Muscle layer of colon (tissue), 2 donors: ENCODE data around the gene LPP.

ENCODE experiments used
- H3K27ac ChIP-seq: one replicate; pipeline ENCODE4 v1.7.0; 2013; ENCODE audit warnings: low read depth, mild to moderate bottlenecking, low read length, moderate library complexity
- H3K27me3 ChIP-seq, 2 donors: one replicate each; pipeline ENCODE4 v1.7.0; 2013; ENCODE audit warnings: low read length in 2 of 2, mild to moderate bottlenecking in 2 of 2; ENCODE audit not compliant: insufficient read depth in 2 of 2, control insufficient read depth in 1 of 2
- H3K36me3 ChIP-seq: one replicate; pipeline ENCODE4 v1.7.0; 2013; ENCODE audit warnings: mild to moderate bottlenecking, low read length; ENCODE audit not compliant: insufficient read depth
- H3K4me1 ChIP-seq: one replicate; pipeline ENCODE4 v1.7.0; 2013; ENCODE audit warnings: mild to moderate bottlenecking, low read length; ENCODE audit not compliant: insufficient read depth
- H3K4me3 ChIP-seq, 2 donors: one replicate each; pipeline ENCODE4 v1.7.0; 2013; ENCODE audit warnings: low read length in 2 of 2, low read depth in 1 of 2, mild to moderate bottlenecking in 1 of 2, moderate library complexity in 1 of 2
- H3K9ac ChIP-seq: one replicate; pipeline ENCODE4 v1.7.0; 2013; ENCODE audit warnings: low read length
- H3K9me3 ChIP-seq: one replicate; pipeline ENCODE4 v1.7.0; 2013; ENCODE audit warnings: mild to moderate bottlenecking, low read length
- donor health status: abdominal sarcoma.
- donor health status: Adenocarcinoma of cecum.

The LPP gene

GRCh38 chr3:188389711-188390342, 235.9 kb downstream of the LPP start:
- H3K4me1 ChIP-seq: peaks cover 66% of the 10 kb centered on the region
- H3K9ac ChIP-seq: no peak overlapping the region
- H3K4me3 ChIP-seq: no peak overlapping the region
- H3K9me3 ChIP-seq: no peaks in the 10 kb centered on the region
- H3K27me3 ChIP-seq: no peaks in the 10 kb centered on the region
- H3K36me3 ChIP-seq: no peaks in the 10 kb centered on the region
- peak overlapping the region; percentile 40 for H3K27ac ChIP-seq

- Histone ChIP-seq H3K9me3 (no peaks in the 10 kb centered on the region), H3K36me3 (no peaks in the 10 kb centered on the region), H3K27me3 (no peaks in the 10 kb centered on the region), H3K27ac (peak overlapping the region; percentile 40), H3K4me1 (peaks cover 61% of the 10 kb centered on the region), H3K4me3 (no peak overlapping the region), H3K9ac (no peak overlapping the region)
Observed at GRCh38 chr3:188390343-188390718, 236.4 kb downstream of the LPP start.

DNA sequence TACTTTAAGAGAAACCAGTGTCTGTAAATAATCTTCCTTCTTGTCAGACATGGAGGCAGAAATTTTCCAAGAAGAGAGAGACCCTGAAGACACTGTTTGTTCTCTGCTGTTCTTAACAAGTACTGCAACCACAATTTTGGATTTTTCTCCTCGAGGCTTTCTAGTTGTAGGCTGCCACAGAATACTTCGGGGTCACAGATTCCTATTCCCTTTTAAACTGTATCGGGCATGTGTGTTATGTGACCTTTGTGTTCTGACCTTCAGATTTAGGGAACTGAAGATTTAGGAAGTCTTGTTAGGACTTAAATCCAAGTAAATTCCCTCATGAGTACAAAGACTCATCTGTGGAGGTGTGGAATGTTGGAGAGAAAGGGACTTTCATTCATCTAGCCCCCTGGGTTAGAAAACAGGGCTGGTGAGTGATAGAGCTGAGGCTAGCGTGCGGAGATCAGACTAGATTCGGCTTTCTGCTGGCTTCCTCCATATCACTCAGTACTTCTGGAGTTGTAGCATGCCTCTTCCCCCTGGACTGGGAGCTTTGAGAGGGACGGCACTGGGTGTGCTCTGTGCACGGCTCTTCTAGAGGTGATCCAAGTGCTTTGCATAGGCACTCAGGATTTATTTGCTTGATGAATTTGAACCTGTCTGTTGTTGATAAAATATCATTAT, 237.0 kb downstream of the LPP start:
- H3K27me3 ChIP-seq: no peaks in the 10 kb centered on the region
- H3K9me3 ChIP-seq: no peaks in the 10 kb centered on the region
- H3K9ac ChIP-seq: no peak overlapping the region
- peaks cover 61% of the 10 kb centered on the region for H3K4me1 ChIP-seq
- no peaks in the 10 kb centered on the region for H3K36me3 ChIP-seq
- no peak overlapping the region for H3K27ac ChIP-seq
- no peak overlapping the region for H3K4me3 ChIP-seq

DNA sequence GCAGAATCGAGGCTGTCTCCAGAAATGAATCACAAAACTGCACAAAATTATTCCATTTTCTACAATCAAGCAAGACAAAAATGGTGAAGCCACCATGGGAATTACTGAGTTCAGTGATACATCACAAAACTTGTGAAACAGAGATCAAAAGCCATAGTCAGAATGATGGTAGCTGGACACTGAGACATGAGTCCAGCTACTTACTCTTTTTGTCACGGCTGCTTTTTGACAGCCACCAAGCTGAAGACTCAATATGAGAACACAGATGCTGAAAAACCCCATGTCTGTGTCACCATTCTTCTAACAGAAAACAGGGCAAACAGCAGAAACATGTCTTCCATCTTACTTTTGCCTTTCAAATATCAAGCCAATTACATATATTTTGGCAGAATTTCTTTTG, 237.6 kb downstream of the LPP start:
- H3K9me3 ChIP-seq: no peaks in the 10 kb centered on the region
- H3K9ac ChIP-seq: no peak overlapping the region
- H3K36me3 ChIP-seq: no peaks in the 10 kb centered on the region
- peaks cover 58% of the 10 kb centered on the region for H3K4me1 ChIP-seq
- no peaks in the 10 kb centered on the region for H3K27me3 ChIP-seq
- no peak overlapping the region for H3K4me3 ChIP-seq
- no peak overlapping the region for H3K27ac ChIP-seq

- Histone ChIP-seq H3K9me3 (no peaks in the 10 kb centered on the region), H3K4me3 (no peak overlapping the region), H3K27ac (no peak overlapping the region), H3K27me3 (no peaks in the 10 kb centered on the region), H3K36me3 (no peaks in the 10 kb centered on the region), H3K9ac (no peak overlapping the region), H3K4me1 (peaks cover 61% of the 10 kb centered on the region)
Observed at GRCh38 chr3:188392076-188392475, 238.1 kb downstream of the LPP start.

- H3K27me3 ChIP-seq: no peaks in the 10 kb centered on the region
- H3K27ac ChIP-seq: peak overlapping the region; percentile 7
- no peak overlapping the region for H3K4me3 ChIP-seq
- H3K36me3 ChIP-seq: no peaks in the 10 kb centered on the region
- H3K9me3 ChIP-seq: no peaks in the 10 kb centered on the region
- H3K4me1 ChIP-seq: peaks cover 77% of the 10 kb centered on the region
- H3K9ac ChIP-seq: no peak overlapping the region
Observed at GRCh38 chr3:188394623-188395022, 240.7 kb downstream of the LPP start.

GRCh38 chr3:188396251-188396650, 242.3 kb downstream of the LPP start:
- peaks cover 77% of the 10 kb centered on the region for H3K4me1 ChIP-seq
- no peak overlapping the region for H3K4me3 ChIP-seq
- H3K27ac ChIP-seq: no peak overlapping the region
- H3K9me3 ChIP-seq: no peaks in the 10 kb centered on the region
- H3K9ac ChIP-seq: no peak overlapping the region
- H3K27me3 ChIP-seq: no peaks in the 10 kb centered on the region
- H3K36me3 ChIP-seq: no peaks in the 10 kb centered on the region

- Histone ChIP-seq H3K27me3 (no peaks in the 10 kb centered on the region), H3K27ac (peak overlapping the region; percentile 35), H3K9ac (no peak overlapping the region), H3K9me3 (no peaks in the 10 kb centered on the region), H3K36me3 (no peaks in the 10 kb centered on the region), H3K4me3 (no peak overlapping the region), H3K4me1 (peaks cover 72% of the 10 kb centered on the region)
Observed at GRCh38 chr3:188396900-188397299, 242.9 kb downstream of the LPP start.

DNA sequence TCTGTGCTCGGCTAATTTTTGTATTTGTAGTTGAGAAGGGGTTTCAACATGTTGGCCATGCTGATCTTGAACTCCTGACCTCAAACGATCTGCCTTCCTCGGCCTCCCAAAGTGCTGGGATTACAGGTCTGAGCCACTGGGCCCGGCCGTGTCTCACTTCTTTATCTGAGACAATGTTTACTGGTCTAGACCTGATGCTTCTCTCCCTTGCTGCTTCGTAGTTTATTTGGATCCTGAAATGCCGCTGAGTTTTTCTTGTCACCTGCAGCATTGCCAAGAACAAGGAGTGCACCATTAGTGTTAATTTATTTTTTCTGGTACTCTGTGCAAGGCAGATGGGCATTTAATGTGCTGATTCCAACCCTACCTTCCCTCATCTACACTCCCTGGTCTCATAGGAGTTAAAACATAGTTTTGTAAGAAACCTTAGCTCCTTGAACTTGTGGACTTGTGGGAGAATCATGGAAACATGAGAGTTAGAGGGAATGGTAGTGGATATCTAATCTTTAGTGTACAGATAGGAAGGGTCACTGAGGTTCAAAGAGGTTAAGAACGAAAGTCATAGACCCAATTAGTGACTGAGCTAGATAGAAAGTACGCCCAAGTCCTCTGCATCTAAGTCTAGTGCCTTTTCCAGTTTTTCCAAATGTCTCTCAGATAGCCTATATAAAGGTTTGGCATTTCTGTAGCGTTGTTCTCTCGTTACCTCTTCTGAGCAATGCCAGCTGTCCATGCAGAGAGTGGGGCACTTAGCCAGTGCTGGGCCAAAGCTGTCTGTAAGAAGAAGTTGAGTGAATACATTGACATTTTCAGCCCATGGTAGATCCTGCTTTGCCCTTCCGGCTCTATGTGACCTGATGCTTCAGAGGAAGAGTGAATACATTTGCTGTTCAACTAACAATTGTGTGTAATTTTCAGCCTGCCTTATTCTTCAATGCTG, 244.1 kb downstream of the LPP start:
- Histone ChIP-seq H3K9ac (no peak overlapping the region), H3K27ac (peak overlapping the region; percentile 6)

DNA sequence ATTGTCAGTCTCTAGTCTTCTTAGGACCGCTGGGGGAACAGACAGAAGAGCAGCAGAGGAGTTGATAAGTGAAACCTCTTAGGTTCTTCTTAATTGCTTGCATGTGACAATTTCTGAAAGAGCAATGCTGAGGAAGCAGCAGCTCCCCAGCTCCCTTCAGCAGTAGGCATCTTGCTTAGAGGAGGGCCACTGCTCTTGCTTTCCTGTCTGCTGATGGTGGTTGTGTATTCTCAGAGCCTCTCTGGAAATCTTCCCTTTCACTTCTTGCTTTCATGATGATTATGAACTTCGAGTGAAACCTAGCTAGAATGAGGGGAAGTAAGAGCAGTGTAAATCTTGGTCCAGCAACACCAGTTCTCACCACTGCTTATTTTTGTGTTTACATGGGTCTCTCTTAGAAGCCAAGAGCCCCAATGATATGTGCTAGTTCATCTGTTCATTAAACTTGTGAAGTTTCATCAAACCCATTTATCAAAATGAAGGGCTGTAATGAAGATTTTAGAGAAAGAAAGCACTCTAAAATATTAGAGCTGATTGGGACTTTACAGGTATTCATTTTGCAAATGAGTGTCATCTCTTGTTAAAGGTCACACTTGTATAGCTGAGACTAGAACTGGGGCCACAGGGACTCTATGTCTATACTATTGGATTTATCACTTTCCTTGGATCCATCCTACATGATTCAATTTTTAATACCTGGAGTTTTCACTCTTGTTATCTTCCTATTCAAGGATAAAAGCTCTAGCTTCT, 246.7 kb downstream of the LPP start:
- no peaks in the 10 kb centered on the region for H3K9me3 ChIP-seq
- H3K9ac ChIP-seq: no peak overlapping the region
- no peaks in the 10 kb centered on the region for H3K36me3 ChIP-seq
- peak overlapping the region; percentile 4 for H3K27ac ChIP-seq
- peaks cover 50% of the 10 kb centered on the region for H3K4me1 ChIP-seq
- H3K4me3 ChIP-seq: no peak overlapping the region
- H3K27me3 ChIP-seq: no peaks in the 10 kb centered on the region

More for the DNA sequence above, 244.1 kb downstream of the LPP start:
- Histone ChIP-seq H3K4me3 (peak overlapping the region in 1 of 2 donors; percentile 8), H3K9me3 (no peaks in the 10 kb centered on the region), H3K4me1 (peaks cover 67% of the 10 kb centered on the region), H3K27me3 (no peaks in the 10 kb centered on the region), H3K36me3 (no peaks in the 10 kb centered on the region)
